LNCaP clone FGC (cell line): ENCODE data around the gene MEN1.
"Not testable (repeated sequence)": the region's sequence is repeated elsewhere in the genome, so short reads cannot be mapped to it uniquely, and the experiment has no call there.

ENCODE experiments used
- DNase-seq: peaks from one replicate; pipeline ENCODE4 v3.0.0-alpha.2; 2011; ENCODE audit warnings: low read depth
- H3K4me3 ChIP-seq: 2 replicates; pipeline ENCODE4 v1.5.1; 2011; ENCODE audit warnings: mild to moderate bottlenecking, low read depth, low read length, control low read depth
- TF ChIP-seq, protein P1 (sequence below): IDR thresholded peaks from 2 replicates; pipeline ENCODE4 v1.5.1; 2012; ENCODE audit warnings: mild to moderate bottlenecking; ENCODE audit not compliant: control insufficient read depth, insufficient read depth; ENCODE audit errors: extremely low read depth

The MEN1 gene

DNA sequence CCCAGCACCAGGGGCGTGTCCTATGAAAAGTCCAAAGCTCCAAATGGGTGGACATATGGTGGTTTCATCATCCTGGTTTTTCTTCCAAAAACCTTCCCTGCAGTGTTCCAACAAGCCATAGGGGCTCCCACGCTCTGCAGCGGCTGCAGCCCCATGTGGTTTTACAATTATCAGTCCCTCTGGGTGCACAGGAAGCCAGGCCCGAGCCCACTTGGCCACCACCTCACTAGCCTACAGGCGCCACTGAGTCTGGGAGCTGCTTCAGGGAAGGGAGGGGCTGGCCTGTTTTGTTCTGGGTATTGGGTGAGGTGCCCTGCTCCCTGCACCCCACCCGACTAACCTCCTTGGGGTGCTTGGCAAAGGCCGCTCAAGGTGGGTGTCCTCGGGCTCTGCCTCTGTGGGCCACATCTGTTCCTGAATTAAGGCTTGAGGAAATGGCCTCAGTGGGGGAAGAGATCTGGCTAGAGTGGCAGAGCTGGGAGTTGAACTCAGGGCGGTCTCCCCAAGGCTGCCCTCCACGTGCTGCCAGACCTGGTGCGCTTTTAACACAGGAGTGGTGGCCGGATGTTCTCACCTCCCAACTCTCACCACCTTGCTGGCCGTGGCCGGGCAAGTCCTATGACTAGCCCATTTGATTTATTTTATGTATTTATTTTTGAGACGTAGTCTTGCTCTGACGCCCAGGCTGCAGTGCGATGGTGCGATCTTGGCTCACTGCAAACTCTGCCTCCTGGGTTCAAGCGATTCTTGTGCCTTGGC, 39.4 kb upstream of the MEN1 start:
- no peak overlapping the region for H3K4me3 ChIP-seq
- no peak for DNase-seq
- TF ChIP-seq, protein P1, sequence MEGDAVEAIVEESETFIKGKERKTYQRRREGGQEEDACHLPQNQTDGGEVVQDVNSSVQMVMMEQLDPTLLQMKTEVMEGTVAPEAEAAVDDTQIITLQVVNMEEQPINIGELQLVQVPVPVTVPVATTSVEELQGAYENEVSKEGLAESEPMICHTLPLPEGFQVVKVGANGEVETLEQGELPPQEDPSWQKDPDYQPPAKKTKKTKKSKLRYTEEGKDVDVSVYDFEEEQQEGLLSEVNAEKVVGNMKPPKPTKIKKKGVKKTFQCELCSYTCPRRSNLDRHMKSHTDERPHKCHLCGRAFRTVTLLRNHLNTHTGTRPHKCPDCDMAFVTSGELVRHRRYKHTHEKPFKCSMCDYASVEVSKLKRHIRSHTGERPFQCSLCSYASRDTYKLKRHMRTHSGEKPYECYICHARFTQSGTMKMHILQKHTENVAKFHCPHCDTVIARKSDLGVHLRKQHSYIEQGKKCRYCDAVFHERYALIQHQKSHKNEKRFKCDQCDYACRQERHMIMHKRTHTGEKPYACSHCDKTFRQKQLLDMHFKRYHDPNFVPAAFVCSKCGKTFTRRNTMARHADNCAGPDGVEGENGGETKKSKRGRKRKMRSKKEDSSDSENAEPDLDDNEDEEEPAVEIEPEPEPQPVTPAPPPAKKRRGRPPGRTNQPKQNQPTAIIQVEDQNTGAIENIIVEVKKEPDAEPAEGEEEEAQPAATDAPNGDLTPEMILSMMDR = no peak

DNA sequence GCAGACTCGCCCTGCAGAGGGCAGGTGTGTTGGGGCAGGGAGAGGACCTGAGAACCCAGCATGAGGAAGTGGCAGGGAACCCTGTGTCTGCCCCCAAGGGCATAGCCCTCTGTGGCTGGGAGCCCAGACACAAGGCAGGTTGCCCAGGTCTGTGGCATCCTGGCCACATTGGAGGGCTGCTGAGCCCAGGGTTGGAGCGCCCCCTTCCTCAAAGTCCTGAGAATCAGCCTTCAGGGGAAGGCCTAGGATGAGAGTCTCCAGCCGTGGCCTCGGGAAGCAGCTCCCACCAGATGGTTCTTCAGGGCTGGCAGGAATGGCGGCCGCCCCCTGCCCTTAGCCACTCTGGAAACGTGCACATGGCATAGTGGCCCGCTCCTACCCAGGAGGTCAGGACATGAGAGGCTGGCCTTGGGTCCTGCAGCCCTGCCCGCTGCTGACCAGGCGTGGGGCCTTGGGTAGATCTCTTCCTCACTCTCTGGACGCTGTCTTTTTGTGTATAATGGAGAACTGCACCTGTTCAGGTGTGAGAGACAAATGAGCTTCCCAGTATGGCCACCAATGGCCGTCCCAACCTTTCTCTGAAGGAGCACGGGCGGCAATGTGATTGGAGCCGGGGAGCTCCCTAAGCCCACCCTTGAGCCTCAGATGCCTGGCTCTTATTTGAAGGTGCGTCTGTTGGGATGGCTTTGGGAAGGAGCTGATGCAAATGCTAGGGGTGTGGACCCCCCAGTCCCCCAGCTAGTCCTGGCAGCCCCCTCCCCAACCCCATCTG, 38.7 kb upstream of the MEN1 start:
- no peak for DNase-seq
- TF ChIP-seq, protein P1 = no peak
- no peak overlapping the region for H3K4me3 ChIP-seq

DNA sequence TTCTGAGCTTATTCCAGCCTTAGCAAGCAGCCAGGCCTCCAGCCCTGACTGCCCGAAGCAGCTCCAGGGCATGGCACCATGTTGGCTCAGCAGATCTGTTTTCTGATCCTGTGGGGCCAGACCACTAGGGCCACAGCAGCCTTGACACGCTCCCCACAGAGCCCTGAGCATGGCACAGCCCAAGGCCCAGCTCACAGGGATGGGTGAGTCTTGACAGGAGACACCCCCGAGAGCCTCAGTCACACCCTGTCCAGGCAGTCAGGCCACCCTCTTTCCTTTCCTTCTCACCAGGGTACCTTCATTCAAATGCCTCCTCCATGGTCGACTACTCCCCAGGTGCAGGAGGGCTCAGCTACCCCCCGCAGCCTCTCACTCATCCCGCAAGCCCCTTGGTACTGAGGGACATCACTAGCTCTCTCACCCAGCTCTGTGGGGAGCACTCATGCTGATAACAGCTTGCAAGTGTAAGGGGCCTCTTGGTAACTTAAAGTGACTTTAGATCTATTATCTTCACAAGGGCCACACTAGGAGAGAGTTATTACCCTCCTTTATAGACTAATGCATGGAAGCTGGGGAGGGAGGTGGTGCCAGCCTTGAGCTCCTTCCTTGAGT, 38.0 kb upstream of the MEN1 start:
- H3K4me3 ChIP-seq = no peak overlapping the region
- TF ChIP-seq, protein P1 = no peak
- DNase-seq = no peak

DNA sequence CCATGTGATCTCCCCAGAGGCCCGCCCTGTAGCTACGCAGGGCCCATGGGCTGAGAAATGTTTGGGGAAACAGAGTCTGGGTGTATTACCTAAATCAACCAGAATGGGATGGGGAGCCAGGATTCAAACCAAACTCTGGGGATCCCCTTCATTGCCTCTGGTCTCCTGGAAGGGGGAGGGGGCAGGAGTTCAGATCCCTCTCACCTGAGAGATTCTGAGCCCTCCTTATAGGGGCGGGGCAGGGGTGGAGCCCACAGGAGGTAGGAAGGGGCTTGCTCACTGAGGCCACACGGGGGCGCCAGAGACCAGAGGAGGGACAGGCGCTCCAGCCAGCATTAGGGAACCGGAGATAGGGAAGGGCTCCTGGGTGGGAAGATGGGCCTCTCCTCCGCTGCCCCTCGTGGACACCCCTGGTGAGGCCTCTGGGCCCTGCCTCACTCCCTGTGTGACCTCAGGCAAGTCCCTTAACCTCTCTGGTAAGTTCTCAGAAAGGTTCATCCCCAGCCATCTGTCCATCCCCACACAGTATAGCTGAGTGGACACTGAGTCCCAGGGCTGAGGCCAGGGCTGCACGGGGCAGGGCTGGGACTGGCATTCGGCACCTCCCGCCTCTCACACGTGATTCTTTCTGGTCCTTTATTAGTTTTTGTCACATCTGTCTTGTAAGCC, 36.8 kb upstream of the MEN1 start:
- TF ChIP-seq, protein P1 = peak; percentile 96
- DNase-seq = peak; percentile 63
- no peak overlapping the region for H3K4me3 ChIP-seq

DNA sequence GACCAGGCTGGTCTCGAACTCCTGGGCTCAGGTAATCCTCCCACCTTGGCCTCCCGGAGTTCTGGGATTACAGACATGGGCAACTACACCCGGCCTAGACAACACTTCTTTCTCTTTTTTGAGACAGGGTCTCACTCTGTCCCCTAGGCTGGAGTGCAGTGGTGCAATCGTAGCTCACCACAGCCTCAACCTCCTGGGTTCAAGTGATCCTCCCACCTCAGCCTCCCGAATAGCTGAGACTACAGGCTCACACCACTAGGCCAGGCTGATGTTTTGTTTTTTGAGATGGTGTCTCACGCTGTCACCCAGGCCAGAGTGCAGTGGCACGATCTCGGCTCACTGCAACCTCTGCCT, 35.4 kb upstream of the MEN1 start:
- DNase-seq, H3K4me3 ChIP-seq: not testable (repeated sequence)

DNA sequence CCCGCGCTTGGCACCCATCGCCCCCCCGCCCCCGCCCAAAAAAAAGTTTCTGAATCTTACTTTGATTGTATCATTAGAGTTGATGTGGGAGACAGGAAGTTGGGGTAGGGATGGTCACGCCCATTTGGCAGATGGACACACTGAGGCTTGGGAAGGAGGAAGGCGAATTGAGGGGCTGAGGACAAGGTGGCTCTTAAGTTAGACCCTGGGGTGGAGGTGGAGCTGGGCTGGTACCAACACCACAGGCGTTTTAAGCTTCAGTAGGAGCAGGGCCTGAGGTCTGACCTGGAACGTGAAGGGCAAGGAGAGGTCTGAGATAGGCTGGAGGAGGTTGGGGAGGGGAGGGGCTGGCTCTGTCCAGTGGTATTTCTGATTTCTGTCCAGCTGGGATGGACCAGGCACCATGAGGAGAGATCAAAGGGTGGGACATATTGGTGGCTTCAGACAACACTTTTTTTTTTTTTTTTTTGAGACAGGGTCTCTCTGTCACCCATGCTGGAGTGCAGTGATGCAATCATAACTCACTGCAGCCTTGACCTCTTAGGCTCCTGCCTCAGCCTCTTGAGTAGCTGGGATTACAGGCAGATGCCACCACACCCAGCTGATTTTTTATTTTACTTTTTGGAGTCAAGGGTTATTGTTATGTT, 34.9 kb upstream of the MEN1 start:
- H3K4me3 ChIP-seq = peak overlapping the region; percentile 94
- no peak for DNase-seq
- TF ChIP-seq, protein P1 = no peak
